AG09309 (cell line): ENCODE data around the gene ZFYVE26.

Experiments used
- DNase-seq: peaks from one replicate; pipeline ENCODE4 v3.0.0-alpha.2; 2010; ENCODE audit warnings: low read depth
- H3K4me3 ChIP-seq: 2 replicates; pipeline ENCODE4 v1.5.1; 2011; ENCODE audit warnings: mild to moderate bottlenecking, low read depth, low read length, moderate library complexity; ENCODE audit not compliant: control insufficient read depth
- TF ChIP-seq, protein P1 (sequence below): IDR thresholded peaks from 2 replicates; pipeline ENCODE4 v1.5.1; 2011; ENCODE audit warnings: mild to moderate bottlenecking, low read depth, low read length, inconsistent platforms; ENCODE audit not compliant: insufficient read depth, control insufficient read depth; ENCODE audit errors: missing control alignments

Gene ZFYVE26

DNA sequence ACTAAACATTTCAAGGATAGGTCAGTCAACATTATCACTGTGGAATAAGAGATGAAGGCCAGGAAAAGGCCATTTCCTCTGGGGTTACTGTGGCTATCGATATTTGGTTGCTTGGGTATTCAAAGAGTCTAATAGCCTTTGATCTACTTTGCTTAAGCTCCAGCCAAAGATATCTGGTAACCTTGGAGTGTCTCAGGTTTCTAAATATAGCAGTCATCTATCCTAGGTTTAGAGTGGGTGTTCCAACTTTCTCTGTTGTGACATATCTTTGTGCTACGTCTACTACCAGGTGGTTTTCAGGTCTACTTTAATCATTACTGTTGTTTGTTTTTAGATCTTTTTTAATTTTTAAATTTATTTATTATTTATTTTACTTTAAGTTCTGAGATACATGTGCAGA, 72.3 kb downstream of the ZFYVE26 start:
- no peak for DNase-seq
- H3K4me3 ChIP-seq, result no peak overlapping the region
- TF ChIP-seq, protein P1, sequence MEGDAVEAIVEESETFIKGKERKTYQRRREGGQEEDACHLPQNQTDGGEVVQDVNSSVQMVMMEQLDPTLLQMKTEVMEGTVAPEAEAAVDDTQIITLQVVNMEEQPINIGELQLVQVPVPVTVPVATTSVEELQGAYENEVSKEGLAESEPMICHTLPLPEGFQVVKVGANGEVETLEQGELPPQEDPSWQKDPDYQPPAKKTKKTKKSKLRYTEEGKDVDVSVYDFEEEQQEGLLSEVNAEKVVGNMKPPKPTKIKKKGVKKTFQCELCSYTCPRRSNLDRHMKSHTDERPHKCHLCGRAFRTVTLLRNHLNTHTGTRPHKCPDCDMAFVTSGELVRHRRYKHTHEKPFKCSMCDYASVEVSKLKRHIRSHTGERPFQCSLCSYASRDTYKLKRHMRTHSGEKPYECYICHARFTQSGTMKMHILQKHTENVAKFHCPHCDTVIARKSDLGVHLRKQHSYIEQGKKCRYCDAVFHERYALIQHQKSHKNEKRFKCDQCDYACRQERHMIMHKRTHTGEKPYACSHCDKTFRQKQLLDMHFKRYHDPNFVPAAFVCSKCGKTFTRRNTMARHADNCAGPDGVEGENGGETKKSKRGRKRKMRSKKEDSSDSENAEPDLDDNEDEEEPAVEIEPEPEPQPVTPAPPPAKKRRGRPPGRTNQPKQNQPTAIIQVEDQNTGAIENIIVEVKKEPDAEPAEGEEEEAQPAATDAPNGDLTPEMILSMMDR, result no peak

DNA sequence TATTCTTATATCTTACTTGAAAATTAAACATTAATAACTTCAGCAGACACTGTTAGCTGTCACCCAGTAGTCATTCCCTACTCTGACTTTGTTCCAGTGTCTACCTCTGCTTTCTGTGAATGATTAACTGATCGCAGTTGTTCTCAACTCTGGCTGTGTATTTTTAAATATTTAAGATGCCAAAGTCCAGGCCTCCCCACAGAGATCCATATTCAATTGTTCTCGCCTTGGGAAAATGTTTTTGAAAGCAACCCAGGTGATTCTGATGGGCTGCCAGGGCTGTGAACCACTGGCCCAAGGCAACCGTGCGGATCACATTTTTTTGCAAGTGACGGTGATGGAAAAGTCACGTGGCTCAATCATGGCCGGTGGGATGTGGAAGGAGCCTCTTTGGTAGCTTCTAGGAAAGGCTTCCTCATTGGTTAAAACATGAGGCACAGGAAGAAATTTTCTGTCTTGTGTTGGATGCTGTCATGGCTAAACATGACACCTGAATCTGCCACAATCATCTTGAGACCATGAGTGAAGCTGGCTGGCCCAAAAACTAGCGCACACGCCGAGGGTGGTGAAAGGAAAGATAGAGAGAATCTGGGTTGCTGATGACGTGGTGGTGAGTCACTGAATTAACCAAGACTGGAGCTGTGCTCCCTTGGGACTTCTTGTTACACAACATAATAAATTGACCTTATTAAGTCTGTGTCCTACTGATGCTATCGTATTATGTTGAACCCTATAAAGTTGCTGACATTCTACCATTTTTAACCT, 77.5 kb downstream of the ZFYVE26 start:
- peak; percentile 94 for DNase-seq
- H3K4me3 ChIP-seq, result no peak overlapping the region
- TF ChIP-seq, protein P1, result no peak

DNA sequence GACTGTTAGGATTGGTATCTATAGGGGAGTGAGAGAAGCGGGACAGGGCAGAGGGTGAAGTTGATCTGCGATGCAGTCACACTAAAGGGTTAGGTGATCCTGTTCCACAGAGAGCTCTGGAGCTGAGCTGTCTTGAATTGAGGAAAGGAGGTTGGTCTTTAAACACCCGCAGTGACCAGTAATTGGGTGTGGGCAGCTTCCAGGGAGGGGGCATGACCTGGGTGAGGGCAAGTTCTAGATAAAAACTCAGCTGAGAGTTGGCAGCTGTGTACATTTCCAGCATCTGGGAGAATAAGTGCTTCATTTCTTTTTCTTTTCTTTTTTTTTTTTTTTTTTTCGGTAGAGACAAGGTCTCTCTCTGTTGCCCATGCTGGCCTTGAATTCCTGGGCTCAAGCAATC, 79.6 kb downstream of the ZFYVE26 start:
- H3K4me3 ChIP-seq, result no peak overlapping the region
- TF ChIP-seq, protein P1, result no peak
- DNase-seq, result no peak

DNA sequence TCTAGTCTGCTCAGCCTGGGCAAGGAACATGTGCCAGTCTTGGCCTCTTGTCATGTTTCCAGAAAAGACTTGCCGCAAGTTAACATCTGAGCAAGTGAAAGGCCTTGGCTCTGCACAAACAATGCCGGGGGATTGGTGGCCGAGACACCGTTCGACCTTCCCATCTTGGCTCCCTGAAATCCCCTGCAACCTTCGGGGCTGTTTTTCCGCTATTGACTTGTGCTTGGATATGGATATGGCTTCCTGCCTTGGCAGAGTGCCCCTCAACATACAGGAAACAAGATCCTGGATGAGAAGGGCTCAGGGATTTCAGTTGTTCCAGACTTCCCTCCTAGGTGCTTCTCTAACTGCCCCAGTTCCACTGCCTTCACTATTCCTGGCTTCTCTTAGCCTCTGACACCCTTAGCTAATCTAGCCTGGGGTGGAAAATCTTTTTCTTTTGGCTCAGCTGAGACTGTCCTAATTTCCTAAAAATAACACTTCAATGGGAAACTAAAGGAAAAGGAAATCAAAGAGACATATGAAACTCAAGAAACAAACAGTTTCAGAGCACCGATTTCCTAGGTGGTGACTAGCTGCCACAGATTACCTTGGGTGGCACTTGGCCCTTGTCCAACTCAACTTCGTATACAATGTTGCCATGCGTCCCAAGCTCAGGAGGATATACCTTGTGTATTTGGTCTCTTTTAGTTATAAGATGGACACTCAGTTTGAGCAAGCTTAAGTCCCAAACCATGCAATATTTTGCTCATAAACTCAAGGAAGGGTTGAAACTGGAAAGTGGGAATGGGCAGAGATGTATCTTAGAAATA, 80.8 kb downstream of the ZFYVE26 start:
- H3K4me3 ChIP-seq, result no peak overlapping the region
- no peak for DNase-seq
- TF ChIP-seq, protein P1, result no peak

DNA sequence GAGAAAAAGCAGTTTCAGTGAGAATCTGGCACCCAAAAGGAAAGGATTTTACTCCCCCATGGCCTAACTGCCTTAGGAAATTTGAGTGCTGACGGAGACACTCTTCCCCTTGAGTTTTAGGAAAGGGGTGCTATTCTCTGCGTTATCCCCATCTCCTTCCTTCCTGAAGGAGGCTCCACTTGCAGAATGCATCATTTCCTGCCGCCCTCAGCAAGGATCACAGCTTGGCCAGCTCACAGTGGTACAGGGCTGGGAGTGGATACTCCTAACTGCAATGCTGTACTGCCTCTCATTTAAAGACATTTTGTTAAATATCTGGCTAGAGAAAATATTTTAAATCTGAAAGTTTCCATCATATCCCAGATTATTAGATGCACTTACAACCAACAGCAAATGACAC, 81.7 kb downstream of the ZFYVE26 start:
- DNase-seq, result no peak
- H3K4me3 ChIP-seq, result no peak overlapping the region
- TF ChIP-seq, protein P1, result peak; percentile 13

DNA sequence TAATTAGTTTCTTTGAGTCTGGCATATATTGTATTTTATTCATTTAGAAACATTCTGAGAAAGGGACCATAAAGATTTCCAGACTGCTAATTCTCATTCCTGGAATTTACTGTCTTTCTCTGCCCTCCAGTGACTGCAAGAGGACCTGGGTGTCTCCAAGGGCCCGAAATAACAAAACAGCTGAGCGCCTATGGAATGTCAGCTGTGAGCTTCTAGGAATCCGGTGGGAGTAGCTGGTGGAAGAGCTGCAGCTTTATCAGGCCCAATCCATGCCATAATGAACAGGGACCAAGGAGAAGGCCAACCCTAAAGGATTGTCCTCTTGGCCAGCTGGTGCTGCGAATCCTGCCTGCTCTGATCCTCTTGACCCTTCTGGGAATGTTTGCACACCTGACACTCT, 82.8 kb downstream of the ZFYVE26 start:
- no peak for DNase-seq
- H3K4me3 ChIP-seq, result no peak overlapping the region
- TF ChIP-seq, protein P1, result no peak
